ENCODE results near the gene SAA1. TPM values are rescaled to one million over a fixed set of nuclear protein-coding genes. Genes with fewer than 3 reads are reported as not detected.

Gene SAA1
- total RNA-seq, 1 donor from 2014 or later: not detected

DNA sequence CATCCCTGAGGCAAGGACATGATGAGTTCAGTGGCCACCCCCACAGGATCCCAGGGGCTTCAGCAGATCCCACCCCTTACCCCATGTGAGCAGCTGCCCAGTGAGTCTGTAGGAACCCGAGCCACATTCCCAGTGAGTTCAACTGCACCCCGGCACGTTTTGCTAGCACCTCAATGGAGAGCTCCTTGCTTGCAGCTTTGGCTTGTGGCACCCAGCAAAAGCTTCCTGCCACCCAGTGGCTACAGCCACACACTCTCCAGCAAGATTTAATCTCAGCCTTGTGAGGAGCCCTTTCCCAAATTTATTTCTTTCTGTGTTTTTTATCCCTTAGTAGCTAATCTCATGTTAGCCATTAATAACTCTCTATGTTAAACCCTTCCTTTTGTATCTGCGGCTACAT is 4.0 kb downstream of the SAA1 start:
- CTCF ChIA-PET: no interaction called here
- intact Hi-C loops (cut with micrococcal nuclease): no loop called here

DNA sequence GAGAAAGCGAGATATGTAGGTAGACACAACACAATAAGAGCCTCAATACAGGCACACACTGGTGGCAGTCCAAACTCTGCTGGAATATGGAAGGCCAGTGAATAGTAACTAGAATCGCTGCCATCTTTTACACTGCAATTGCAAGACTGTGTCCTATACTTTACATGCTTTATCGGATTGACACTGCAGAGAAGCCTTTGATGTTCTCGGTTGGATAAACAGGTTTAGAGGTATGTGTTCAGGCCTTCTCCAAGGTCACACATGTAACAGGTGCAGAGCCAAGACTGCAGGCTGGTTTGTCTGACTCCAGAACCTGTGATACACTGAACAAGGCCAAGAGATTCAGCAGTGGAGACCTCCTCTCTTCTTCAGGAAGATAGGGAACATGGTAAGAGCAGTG is 5.1 kb downstream of the SAA1 start:
- ChIA-PET CTCF (no interaction called here), POLR2A (no interaction called here)
- Mint-ChIP-seq H3K36me3 (ENCODE audit: low read depth) (peaks cover 8% of the 10 kb centered on the region), H3K4me3 (no peak overlapping the region), H3K27me3 (no peaks in the 10 kb centered on the region), H3K9me3 (peaks cover 2% of the 10 kb centered on the region), H3K4me1 (peaks cover 7% of the 10 kb centered on the region), H3K27ac (no peak overlapping the region)
- TF ChIP-seq, protein P1, sequence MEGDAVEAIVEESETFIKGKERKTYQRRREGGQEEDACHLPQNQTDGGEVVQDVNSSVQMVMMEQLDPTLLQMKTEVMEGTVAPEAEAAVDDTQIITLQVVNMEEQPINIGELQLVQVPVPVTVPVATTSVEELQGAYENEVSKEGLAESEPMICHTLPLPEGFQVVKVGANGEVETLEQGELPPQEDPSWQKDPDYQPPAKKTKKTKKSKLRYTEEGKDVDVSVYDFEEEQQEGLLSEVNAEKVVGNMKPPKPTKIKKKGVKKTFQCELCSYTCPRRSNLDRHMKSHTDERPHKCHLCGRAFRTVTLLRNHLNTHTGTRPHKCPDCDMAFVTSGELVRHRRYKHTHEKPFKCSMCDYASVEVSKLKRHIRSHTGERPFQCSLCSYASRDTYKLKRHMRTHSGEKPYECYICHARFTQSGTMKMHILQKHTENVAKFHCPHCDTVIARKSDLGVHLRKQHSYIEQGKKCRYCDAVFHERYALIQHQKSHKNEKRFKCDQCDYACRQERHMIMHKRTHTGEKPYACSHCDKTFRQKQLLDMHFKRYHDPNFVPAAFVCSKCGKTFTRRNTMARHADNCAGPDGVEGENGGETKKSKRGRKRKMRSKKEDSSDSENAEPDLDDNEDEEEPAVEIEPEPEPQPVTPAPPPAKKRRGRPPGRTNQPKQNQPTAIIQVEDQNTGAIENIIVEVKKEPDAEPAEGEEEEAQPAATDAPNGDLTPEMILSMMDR (IDR thresholded peaks at IDR 0.05): no peak
- no peak for ATAC-seq (ENCODE audit: low read depth)
- intact Hi-C loops (cut with micrococcal nuclease): no loop called here
- DNase-seq: no peak

More for the DNA sequence above, 4.0 kb downstream of the SAA1 start:
- Mint-ChIP-seq H3K9me3 (no peaks in the 10 kb centered on the region), H3K27me3 (no peaks in the 10 kb centered on the region), H3K4me1 (peaks cover 12% of the 10 kb centered on the region), H3K36me3 (ENCODE audit: low read depth) (peaks cover 5% of the 10 kb centered on the region), H3K27ac (no peak overlapping the region), H3K4me3 (no peak overlapping the region)
- ATAC-seq (ENCODE audit: low read depth) (no peak), DNase-seq (no peak)
- POLR2A ChIA-PET: no interaction called here
- TF ChIP-seq, protein P1 (IDR thresholded peaks at IDR 0.05): no peak

DNA sequence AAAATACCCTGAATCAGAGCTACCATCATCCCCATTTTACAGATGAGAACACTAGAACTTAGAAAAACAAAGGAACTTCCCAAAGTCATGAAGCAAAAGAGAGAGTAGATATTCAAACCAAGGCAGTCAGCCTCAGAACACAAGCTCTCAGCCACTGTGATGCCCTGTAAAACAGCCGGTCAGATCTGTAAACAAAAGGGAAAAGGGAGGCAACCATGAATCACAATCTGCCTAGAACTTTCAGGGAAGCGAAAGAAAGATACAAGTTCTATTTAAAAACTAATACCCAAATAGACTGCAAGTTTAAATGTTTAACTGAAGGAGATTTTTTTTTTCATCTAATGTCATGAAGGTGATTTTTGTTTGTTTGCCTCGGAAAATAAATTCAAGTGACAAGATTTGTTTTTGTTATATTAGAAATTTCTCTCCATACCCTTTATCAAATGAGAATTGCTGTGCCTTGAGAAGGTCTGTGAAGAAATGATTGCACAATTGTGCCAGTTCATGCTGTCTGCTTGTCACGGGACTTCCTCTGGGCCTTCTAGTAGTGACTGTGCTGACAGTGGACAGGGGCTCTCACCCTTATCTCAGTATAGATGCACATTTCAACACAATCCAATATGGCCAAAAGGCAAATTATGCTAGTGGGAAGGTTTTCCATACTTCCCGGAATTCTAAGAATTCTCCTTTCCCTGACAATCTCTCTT is 11.7 kb downstream of the SAA1 start:
- H3K4me1 Mint-ChIP-seq: peaks cover 35% of the 10 kb centered on the region
- peaks cover 55% of the 10 kb centered on the region for H3K36me3 Mint-ChIP-seq (ENCODE audit: low read depth)
- TF ChIP-seq, protein P1 (IDR thresholded peaks at IDR 0.05): no peak
- no peak overlapping the region for H3K4me3 Mint-ChIP-seq
- no peak for DNase-seq
- POLR2A ChIA-PET: interaction anchor here (1.0 kb wide), 1 partner anchor 44 kb away, joined by 3 read pairs; the partner anchor contains the start of genes GTF2H1 and HPS5
- no peak for ATAC-seq (ENCODE audit: low read depth)
- no peaks in the 10 kb centered on the region for H3K27me3 Mint-ChIP-seq
- intact Hi-C loops (cut with micrococcal nuclease): no loop called here
- CTCF ChIA-PET: interaction anchor here (1.7 kb wide), 1 partner anchor 34 kb away, joined by 3 read pairs; no protein-coding TSS in a partner anchor
- no peak overlapping the region for H3K27ac Mint-ChIP-seq
- peaks cover 2% of the 10 kb centered on the region for H3K9me3 Mint-ChIP-seq

DNA sequence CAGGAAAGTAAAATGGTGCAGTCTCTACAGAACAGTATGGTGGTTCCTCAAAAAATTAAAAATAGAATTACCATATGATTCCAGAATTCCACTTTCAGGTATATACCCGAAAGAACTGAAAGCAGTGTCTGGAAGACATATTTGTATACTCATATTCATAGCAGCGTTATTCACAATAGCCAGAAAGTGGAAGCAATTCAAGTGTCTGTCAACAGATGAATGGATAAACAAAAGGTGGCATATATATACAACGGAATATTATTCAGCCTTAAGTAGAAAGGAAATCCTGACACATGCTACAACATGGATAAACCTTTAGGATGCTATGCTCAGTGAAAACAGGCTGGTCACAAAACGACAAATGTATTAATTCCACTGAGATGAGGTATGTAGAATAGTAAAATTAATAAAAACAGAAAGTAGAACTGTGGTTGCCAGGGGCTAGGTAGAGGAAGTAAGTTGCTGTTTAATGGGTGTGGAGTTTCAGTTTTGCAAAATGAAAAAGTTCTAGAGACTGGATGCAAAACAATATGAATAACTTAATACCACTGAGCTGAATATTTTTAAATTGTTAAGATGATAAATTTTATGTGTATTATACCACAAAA is 14.5 kb downstream of the SAA1 start:
- intact Hi-C loops (cut with micrococcal nuclease): loop anchor here (1.0 kb wide), 2 partner anchors 37 to 42 kb away; partner anchors contain the start of genes GTF2H1 and HPS5
- POLR2A ChIA-PET: interaction anchor here (0.6 to 4.1 kb wide), 8 partner anchors 28 to 269 kb away, joined by 3 to 25 read pairs (median 4); partner anchors contain the start of genes GTF2H1, HPS5 and LDHA
- Mint-ChIP-seq H3K4me3 (peak overlapping the region; percentile 62), H3K36me3 (ENCODE audit: low read depth) (peaks cover 68% of the 10 kb centered on the region), H3K27me3 (no peaks in the 10 kb centered on the region), H3K27ac (peak overlapping the region; percentile 84), H3K4me1 (peaks cover 41% of the 10 kb centered on the region), H3K9me3 (no peaks in the 10 kb centered on the region)
- ATAC-seq (ENCODE audit: low read depth) (peak; percentile 79), DNase-seq (no peak)
- TF ChIP-seq, protein P1 (IDR thresholded peaks at IDR 0.05): no peak
- CTCF ChIA-PET: interaction anchor here (3.8 kb wide), 1 partner anchor 37 kb away, joined by 17 read pairs; no protein-coding TSS in a partner anchor

DNA sequence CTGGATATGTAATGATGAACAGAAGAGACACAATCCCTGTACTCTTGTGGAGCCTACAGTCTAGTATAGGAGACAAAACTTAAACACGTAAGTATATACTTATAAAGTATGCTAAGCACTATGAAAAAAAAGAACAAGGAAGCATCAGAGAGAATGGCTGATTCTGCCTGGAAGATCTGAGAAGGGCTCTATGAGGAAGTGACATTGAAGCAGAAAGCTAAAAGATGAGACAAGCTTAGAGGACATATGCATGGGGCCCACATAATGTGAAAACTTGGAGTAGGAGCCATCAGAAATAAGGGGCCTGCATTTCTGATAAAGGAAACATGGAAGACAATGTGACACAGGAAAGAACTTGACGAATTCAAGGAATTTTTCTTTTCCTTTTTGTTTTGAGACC is 16.6 kb downstream of the SAA1 start:
- intact Hi-C loops (cut with micrococcal nuclease): loop anchor here (1.0 kb wide), 1 partner anchor 29 kb away; no protein-coding TSS in a partner anchor
- peak; percentile 72 for ATAC-seq (ENCODE audit: low read depth)
- H3K9me3 Mint-ChIP-seq: no peaks in the 10 kb centered on the region
- ChIA-PET CTCF (interaction anchor here (0.7 to 3.8 kb wide), 2 partner anchors 39 to 448 kb away, joined by 3 to 17 read pairs; no protein-coding TSS in a partner anchor), POLR2A (interaction anchor here (0.6 to 4.1 kb wide), 6 partner anchors 28 to 1495 kb away, joined by 4 to 25 read pairs (median 5); partner anchors contain the start of genes GTF2H1, HPS5 and SPTY2D1)
- H3K4me3 Mint-ChIP-seq: no peak overlapping the region
- TF ChIP-seq, protein P1 (IDR thresholded peaks at IDR 0.05): no peak
- peak overlapping the region; percentile 84 for H3K27ac Mint-ChIP-seq
- peaks cover 80% of the 10 kb centered on the region for H3K36me3 Mint-ChIP-seq (ENCODE audit: low read depth)
- H3K4me1 Mint-ChIP-seq: peaks cover 41% of the 10 kb centered on the region
- H3K27me3 Mint-ChIP-seq: no peaks in the 10 kb centered on the region
- no peak for DNase-seq

All from activated B cell treated with CpG ODN at 0.5 μM for 24 hours (primary cell).